Nephron (organoid): ENCODE measurements around the gene AXIN1.

Source experiments
- H3K27ac Mint-ChIP-seq, 3 experiments: 2 replicates each; pipeline ENCODE4 v1.8.0; 2020; ENCODE audit warnings: mixed read lengths in 3 of 3, mild to moderate bottlenecking in 2 of 3, moderate library complexity in 1 of 3
- H3K27me3 Mint-ChIP-seq: 2 replicates; pipeline ENCODE4 v1.8.0; 2021; ENCODE audit warnings: low read depth, mild to moderate bottlenecking, moderate library complexity, mixed read lengths
- H3K36me3 Mint-ChIP-seq: 2 replicates; pipeline ENCODE4 v1.8.0; 2020; ENCODE audit warnings: low read depth, mixed read lengths
- H3K4me1 Mint-ChIP-seq: 2 replicates; pipeline ENCODE4 v1.8.0; 2020; ENCODE audit warnings: mixed read lengths
- H3K4me3 Mint-ChIP-seq, 3 experiments: 2 replicates each; pipeline ENCODE4 v1.8.0; 2020; ENCODE audit warnings: mild to moderate bottlenecking in 3 of 3, mixed read lengths in 3 of 3, moderate library complexity in 2 of 3
- H3K9me3 Mint-ChIP-seq: 2 replicates; pipeline ENCODE4 v1.8.0; 2020; ENCODE audit warnings: mixed read lengths
- TF ChIP-seq, protein P1 (sequence below), 3 experiments: fragments of 200-600 bp; sonication (generic); IDR thresholded peaks; one replicate each; pipeline ENCODE4 v1.5.0; 2021; ENCODE audit warnings: antibody characterized with exemption in 3 of 3; ENCODE audit not compliant: unreplicated experiment in 3 of 3

AXIN1 gene

DNA sequence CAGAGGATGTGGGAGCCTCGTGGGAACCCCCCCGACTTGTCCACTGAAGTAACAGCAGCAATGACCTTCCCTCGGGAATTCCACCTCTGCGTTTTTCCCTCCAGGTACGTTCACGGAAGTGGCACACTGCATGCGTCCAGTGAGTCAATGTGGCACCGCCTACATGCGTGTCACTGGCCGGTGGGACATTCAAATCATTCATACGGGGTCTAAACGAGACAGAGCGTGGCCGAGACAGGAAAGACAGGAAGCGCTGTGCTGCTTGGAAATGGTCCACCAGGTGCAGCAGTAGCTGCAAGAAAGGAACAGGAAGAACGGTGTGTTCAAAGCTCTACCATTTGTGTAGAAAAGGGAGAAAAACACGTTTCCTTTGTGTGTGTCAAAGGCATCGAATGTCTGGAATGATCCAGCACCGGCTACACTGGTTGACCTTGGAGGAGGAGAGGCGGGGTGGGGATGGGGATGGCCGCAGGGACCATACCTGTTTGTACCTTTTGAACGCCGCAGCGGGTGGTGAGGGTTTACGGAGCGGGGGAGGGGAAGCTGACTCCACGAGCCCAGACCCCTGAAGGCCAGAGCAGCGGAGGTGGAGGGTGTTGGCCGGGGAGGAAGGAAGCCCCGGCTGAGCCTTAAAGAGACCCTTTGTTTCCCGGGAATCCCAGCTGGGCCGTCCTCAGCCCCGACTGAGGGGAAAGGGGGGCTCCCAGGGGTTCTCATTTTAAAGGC lies 31.0 kb upstream of the AXIN1 start:
- TF ChIP-seq, protein P1, sequence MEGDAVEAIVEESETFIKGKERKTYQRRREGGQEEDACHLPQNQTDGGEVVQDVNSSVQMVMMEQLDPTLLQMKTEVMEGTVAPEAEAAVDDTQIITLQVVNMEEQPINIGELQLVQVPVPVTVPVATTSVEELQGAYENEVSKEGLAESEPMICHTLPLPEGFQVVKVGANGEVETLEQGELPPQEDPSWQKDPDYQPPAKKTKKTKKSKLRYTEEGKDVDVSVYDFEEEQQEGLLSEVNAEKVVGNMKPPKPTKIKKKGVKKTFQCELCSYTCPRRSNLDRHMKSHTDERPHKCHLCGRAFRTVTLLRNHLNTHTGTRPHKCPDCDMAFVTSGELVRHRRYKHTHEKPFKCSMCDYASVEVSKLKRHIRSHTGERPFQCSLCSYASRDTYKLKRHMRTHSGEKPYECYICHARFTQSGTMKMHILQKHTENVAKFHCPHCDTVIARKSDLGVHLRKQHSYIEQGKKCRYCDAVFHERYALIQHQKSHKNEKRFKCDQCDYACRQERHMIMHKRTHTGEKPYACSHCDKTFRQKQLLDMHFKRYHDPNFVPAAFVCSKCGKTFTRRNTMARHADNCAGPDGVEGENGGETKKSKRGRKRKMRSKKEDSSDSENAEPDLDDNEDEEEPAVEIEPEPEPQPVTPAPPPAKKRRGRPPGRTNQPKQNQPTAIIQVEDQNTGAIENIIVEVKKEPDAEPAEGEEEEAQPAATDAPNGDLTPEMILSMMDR (IDR thresholded peaks at IDR 0.05; ENCODE audit: unreplicated experiment in 3 of 3) = no peak
- H3K36me3 Mint-ChIP-seq = no peaks in the 10 kb centered on the region
- peak overlapping the region; percentile 67 to 93 (median 92) for H3K4me3 Mint-ChIP-seq
- no peaks in the 10 kb centered on the region for H3K9me3 Mint-ChIP-seq
- H3K27me3 Mint-ChIP-seq = peaks cover 12% of the 10 kb centered on the region
- H3K27ac Mint-ChIP-seq = peak overlapping the region; percentile 75 to 90 (median 87)
- H3K4me1 Mint-ChIP-seq = peaks cover 26% of the 10 kb centered on the region

DNA sequence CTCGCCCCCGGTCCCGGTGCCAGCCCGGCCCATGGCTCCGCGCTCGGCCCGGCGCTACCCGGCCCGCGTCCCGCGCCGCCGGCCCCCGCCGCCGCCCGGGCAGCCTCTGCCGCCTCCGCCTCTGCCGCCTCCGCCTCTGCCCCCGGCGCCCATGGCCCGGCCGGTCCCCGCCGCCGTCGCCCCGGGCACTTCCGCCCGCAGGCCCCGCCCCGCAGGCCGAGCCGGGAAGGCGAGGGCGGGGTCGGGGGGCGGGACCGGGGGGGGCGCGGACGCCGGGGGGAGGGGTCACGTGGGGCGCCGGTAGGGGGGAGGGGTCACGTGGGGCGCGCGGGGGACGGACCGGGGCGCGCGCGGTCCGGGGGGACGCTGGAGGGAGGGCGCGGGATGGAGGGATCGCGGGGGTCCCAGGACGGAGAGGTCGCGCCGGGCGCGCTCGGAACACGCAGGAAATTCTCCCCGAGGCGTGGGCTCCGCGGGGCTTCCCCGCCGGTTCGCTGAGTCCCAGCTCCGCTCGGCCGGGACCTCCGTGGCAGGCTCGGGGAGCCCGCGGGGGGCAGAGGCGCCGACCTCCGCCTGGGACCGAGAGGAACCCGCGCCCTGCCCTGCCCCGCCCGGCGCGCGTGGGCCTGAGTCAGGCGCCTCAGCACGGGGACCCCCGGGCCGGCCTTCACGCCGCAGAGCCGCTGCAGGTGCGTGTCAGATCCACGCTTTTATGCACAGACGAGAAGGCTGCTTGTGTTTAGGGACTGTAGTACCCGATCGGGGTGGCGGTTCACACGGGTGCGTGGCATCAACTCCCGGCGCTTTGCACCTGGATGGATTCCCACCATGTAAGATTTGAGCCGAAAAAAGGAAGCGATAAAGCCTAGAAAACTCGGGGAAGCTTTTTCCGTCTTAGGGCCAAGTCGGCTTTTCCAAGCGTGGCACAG lies 29.5 kb upstream of the AXIN1 start, which contains the start of gene PGAP6:
Gene PGAP6 (minus strand): TSS at position 190 of the 929 bp plus-strand sequence. CDS start 157 bp downstream, at position 33.
- no peaks in the 10 kb centered on the region for H3K9me3 Mint-ChIP-seq
- peaks cover 17% of the 10 kb centered on the region for H3K4me1 Mint-ChIP-seq
- H3K27me3 Mint-ChIP-seq = peaks cover 11% of the 10 kb centered on the region
- no peaks in the 10 kb centered on the region for H3K36me3 Mint-ChIP-seq
- peak within 1 kb of the TSS; percentile 77 to 93 (median 92) for H3K4me3 Mint-ChIP-seq
- peak within 1 kb of the TSS; percentile 47 to 90 (median 87) for H3K27ac Mint-ChIP-seq
- TF ChIP-seq, protein P1 (IDR thresholded peaks at IDR 0.05; ENCODE audit: unreplicated experiment in 3 of 3) = no peak

DNA sequence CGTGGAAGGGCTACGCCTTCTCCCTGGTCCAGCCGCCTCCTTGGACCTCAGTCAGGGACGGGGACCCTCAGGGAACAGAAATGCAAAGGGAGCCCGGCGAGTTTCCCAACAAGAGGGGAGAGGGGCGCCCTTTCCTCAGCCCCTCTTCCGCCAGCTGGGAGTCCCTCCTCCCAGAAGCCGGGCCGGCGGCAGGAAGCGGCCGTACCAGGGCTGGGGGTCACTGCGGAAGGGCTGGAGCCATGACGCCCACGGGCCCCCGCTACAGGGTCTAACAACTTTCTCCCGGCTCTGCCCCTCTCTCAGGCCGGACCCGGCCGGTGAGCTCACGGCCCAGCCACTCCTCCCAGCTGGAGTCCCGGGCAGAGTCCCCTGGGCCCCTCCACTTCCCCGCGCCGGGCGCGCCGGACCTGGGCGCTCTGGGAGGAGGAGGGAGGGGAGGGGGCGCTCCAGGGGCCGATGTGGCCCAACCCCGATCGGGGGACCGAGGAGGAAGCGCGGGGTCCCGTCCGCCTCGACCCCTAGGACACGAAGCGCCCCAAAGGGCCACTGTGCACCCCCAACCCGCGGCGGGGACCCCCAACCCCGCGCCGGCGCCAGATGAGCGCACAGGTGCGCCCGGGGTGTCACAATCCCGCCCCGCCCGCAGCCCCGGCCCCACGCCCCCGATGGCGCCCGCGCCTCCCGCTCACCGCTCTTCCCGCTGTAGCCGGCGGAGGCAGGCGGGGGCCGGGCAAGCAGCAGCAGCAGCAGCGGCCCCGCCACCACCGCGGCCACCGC lies 28.7 kb upstream of the AXIN1 start:
- TF ChIP-seq, protein P1 (IDR thresholded peaks at IDR 0.05; ENCODE audit: unreplicated experiment in 3 of 3) = no peak
- H3K27ac Mint-ChIP-seq = no peak overlapping the region
- no peaks in the 10 kb centered on the region for H3K36me3 Mint-ChIP-seq
- H3K27me3 Mint-ChIP-seq = peaks cover 11% of the 10 kb centered on the region
- no peaks in the 10 kb centered on the region for H3K9me3 Mint-ChIP-seq
- H3K4me3 Mint-ChIP-seq = peak overlapping the region; percentile 77 to 79 (median 78)
- H3K4me1 Mint-ChIP-seq = peaks cover 12% of the 10 kb centered on the region

DNA sequence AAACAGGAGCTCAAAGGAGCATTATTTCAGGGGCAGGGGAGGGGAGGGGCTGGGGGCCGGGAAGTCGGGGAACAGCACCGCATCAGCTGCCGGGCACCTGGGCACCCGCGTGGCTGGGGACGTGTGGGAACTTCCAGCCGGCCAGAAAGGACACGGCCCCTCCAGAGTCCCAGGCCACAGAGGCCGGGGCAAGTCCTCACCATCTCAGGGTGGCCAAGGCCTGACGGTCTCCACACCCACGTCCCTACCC lies 28.2 kb upstream of the AXIN1 start:
- TF ChIP-seq, protein P1 (IDR thresholded peaks at IDR 0.05; ENCODE audit: unreplicated experiment in 3 of 3) = no peak
- no peaks in the 10 kb centered on the region for H3K9me3 Mint-ChIP-seq
- H3K36me3 Mint-ChIP-seq = no peaks in the 10 kb centered on the region
- peaks cover 11% of the 10 kb centered on the region for H3K27me3 Mint-ChIP-seq
- peak overlapping the region; percentile 77 to 83 (median 83) for H3K4me3 Mint-ChIP-seq
- peaks cover 12% of the 10 kb centered on the region for H3K4me1 Mint-ChIP-seq
- H3K27ac Mint-ChIP-seq = no peak overlapping the region

DNA sequence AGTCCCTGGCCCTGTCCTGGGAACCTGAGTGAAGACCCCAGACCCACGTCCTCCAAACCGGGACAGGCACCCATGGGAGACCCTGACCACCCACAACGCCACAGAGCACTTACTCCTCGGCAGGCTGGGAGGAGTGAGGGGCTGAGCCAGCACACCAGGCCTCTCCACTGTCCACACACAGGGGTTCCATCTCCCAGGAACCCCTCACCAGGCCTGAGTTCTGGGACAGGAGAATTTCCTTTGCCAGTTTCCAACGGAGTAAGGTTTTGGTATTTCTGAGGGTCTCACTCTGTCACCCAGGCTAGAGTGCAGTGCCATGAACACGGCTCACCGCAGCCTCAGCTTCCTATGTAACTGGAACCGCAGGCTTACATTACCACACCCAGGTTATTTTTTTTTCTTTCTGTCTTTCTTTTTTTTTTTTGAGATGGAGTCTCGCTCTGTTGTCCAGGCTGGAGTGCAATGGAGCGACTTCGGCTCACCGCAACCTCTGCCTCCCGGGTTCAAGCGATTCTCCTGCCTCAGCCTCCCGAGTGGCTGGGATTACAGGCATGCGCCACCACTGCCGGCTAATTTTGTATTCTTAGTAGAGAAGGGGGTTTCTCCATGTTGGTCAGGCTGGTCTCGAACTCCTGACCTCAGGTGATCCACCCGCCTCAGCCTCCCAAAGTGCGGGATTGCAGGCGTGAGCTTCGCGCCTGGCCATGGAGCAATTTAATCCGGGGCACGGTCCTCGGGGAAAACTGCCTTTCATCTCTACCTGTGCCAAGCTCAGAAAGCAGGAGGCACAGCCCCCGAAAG lies 27.6 kb upstream of the AXIN1 start:
- H3K4me1 Mint-ChIP-seq = peaks cover 12% of the 10 kb centered on the region

More for the DNA sequence above, 27.6 kb upstream of the AXIN1 start:
- no peaks in the 10 kb centered on the region for H3K36me3 Mint-ChIP-seq
- H3K4me3 Mint-ChIP-seq = peak overlapping the region; percentile 77 to 83 (median 83)
- peaks cover 11% of the 10 kb centered on the region for H3K27me3 Mint-ChIP-seq
- no peaks in the 10 kb centered on the region for H3K9me3 Mint-ChIP-seq
- H3K27ac Mint-ChIP-seq = no peak overlapping the region
- TF ChIP-seq, protein P1 (IDR thresholded peaks at IDR 0.05; ENCODE audit: unreplicated experiment in 3 of 3) = no peak
